Osteoblast (primary cell): ENCODE measurements around the gene DISC1. TPM values are rescaled to one million over a fixed set of nuclear protein-coding genes. Genes with fewer than 3 reads are reported as not detected.
"Not testable (repeated sequence)": the region's sequence is repeated elsewhere in the genome, so short reads cannot be mapped to it uniquely, and the experiment has no call there.

Source experiments
- DNase-seq: peaks from one replicate; pipeline ENCODE4 v3.0.0; 2011; ENCODE audit warnings: low spot score, mixed read lengths; ENCODE audit not compliant: insufficient read length; ENCODE audit errors: missing footprints
- H2AFZ ChIP-seq: 2 replicates; pipeline ENCODE4 v1.6.0; 2011; ENCODE audit warnings: mild to moderate bottlenecking, low read length
- H3K27ac ChIP-seq: 2 replicates; pipeline ENCODE4 v1.5.1; 2011; ENCODE audit warnings: mild to moderate bottlenecking, low read depth, low read length, moderate library complexity
- H3K27me3 ChIP-seq: 2 replicates; pipeline ENCODE4 v1.6.0; 2012; ENCODE audit warnings: mild to moderate bottlenecking, control low read depth, inconsistent platforms, low read length, moderate library complexity; ENCODE audit not compliant: insufficient read depth
- H3K36me3 ChIP-seq: 2 replicates; pipeline ENCODE4 v1.5.1; 2011; ENCODE audit warnings: mild to moderate bottlenecking, low read length, control low read depth, moderate library complexity; ENCODE audit not compliant: insufficient read depth
- H3K4me1 ChIP-seq: 2 replicates; pipeline ENCODE4 v1.5.1; 2011; ENCODE audit warnings: mild to moderate bottlenecking, low read length, control low read depth, moderate library complexity; ENCODE audit not compliant: insufficient read depth
- H3K4me2 ChIP-seq: 2 replicates; pipeline ENCODE4 v1.6.0; 2011; ENCODE audit warnings: mild to moderate bottlenecking, low read length; ENCODE audit not compliant: insufficient read depth
- H3K4me3 ChIP-seq: fragments of 200-600 bp; sonication (generic); 3 replicates; pipeline ENCODE4 v1.5.1; 2012; ENCODE audit warnings: mild to moderate bottlenecking, low read length, inconsistent platforms; ENCODE audit not compliant: insufficient read depth
- H3K79me2 ChIP-seq: 2 replicates; pipeline ENCODE4 v1.6.0; 2012; ENCODE audit warnings: mild to moderate bottlenecking, low read length, control low read depth, inconsistent platforms; ENCODE audit not compliant: insufficient read depth
- H3K9me3 ChIP-seq: 2 replicates; pipeline ENCODE4 v1.5.1; 2011; ENCODE audit warnings: low read depth, low read length, control low read depth
- H4K20me1 ChIP-seq: 2 replicates; pipeline ENCODE4 v1.6.0; 2012; ENCODE audit warnings: mild to moderate bottlenecking, low read length, control low read depth; ENCODE audit not compliant: insufficient read depth
- total RNA-seq: library from RNA; depleted of rRNA; stranded (reverse); fragments of >200 nt; gene quantifications from 2 replicates; pipeline ENCODE4 v1.2.3, GENCODE V29; 2012
- TF ChIP-seq, protein P1 (sequence below): IDR thresholded peaks from 2 replicates; pipeline ENCODE4 v1.5.1; 2011; ENCODE audit warnings: mild to moderate bottlenecking, low read depth, low read length, moderate library complexity; ENCODE audit errors: extremely low read depth

Gene DISC1
- total RNA-seq, 1 donor, result 11.9 TPM

- no peaks in the 10 kb centered on the region for H3K36me3 ChIP-seq
- H3K4me3 ChIP-seq, result no peak overlapping the region
- no peaks in the 10 kb centered on the region for H3K4me1 ChIP-seq
- no peak overlapping the region for H3K4me2 ChIP-seq
- H2AFZ ChIP-seq, result no peak overlapping the region
- no peak overlapping the region for H3K27ac ChIP-seq
- H3K9me3 ChIP-seq, result no peaks in the 10 kb centered on the region
- no peaks in the 10 kb centered on the region for H4K20me1 ChIP-seq
- TF ChIP-seq, protein P1, sequence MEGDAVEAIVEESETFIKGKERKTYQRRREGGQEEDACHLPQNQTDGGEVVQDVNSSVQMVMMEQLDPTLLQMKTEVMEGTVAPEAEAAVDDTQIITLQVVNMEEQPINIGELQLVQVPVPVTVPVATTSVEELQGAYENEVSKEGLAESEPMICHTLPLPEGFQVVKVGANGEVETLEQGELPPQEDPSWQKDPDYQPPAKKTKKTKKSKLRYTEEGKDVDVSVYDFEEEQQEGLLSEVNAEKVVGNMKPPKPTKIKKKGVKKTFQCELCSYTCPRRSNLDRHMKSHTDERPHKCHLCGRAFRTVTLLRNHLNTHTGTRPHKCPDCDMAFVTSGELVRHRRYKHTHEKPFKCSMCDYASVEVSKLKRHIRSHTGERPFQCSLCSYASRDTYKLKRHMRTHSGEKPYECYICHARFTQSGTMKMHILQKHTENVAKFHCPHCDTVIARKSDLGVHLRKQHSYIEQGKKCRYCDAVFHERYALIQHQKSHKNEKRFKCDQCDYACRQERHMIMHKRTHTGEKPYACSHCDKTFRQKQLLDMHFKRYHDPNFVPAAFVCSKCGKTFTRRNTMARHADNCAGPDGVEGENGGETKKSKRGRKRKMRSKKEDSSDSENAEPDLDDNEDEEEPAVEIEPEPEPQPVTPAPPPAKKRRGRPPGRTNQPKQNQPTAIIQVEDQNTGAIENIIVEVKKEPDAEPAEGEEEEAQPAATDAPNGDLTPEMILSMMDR, result no peak
- DNase-seq, result no peak
- H3K27me3 ChIP-seq, result no peaks in the 10 kb centered on the region
- no peaks in the 10 kb centered on the region for H3K79me2 ChIP-seq
Observed at GRCh38 chr1:231591466-231591865, 35.1 kb upstream of the DISC1 start.

DNA sequence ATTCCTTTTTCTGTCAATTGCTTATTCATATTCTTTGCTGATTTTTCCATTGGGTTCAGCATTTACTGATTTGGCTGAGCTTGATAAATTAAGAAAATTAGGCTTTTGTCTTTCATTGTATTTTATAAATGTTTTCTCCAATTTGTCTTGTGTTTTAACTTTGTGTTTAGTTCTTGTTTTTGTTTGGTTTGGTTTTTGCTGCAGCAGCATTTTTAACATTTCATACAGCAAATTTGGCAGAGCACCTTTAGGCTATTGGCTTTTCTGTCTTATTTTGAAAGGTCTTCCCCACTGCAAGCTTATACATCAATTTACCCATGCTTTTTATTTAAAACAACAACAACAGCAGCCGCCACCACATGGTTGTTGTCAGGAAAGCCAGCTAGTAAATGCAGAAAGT is 33.8 kb upstream of the DISC1 start:
- no peak overlapping the region for H2AFZ ChIP-seq
- H3K79me2 ChIP-seq, result no peaks in the 10 kb centered on the region
- H4K20me1 ChIP-seq, result no peaks in the 10 kb centered on the region
- H3K27ac ChIP-seq, result no peak overlapping the region
- no peak overlapping the region for H3K4me3 ChIP-seq
- no peak overlapping the region for H3K4me2 ChIP-seq
- DNase-seq, result no peak
- no peaks in the 10 kb centered on the region for H3K36me3 ChIP-seq
- no peaks in the 10 kb centered on the region for H3K27me3 ChIP-seq
- TF ChIP-seq, protein P1, result no peak
- H3K9me3 ChIP-seq, result no peaks in the 10 kb centered on the region
- no peaks in the 10 kb centered on the region for H3K4me1 ChIP-seq

DNA sequence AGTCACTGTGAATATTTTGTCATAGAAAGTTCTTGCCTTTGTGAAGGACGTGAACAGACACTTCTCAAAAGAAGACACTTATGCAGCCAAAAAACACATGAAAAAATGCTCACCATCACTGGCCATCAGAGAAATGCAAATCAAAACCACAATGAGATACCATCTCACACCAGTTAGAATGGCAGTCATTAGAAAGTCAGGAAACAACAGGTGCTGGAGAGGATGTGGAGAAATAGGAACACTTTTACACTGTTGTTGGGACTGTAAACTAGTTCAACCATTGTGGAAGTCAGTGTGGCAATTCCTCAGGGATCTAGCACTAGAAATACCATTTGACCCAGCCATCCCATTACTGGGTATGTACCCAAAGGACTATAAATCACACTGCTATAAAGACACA is 33.3 kb upstream of the DISC1 start:
- H3K4me3 ChIP-seq, H3K79me2 ChIP-seq, H2AFZ ChIP-seq, H4K20me1 ChIP-seq, H3K27me3 ChIP-seq, DNase-seq, H3K27ac ChIP-seq, H3K4me1 ChIP-seq, H3K9me3 ChIP-seq, H3K4me2 ChIP-seq, H3K36me3 ChIP-seq: not testable (repeated sequence)

DNA sequence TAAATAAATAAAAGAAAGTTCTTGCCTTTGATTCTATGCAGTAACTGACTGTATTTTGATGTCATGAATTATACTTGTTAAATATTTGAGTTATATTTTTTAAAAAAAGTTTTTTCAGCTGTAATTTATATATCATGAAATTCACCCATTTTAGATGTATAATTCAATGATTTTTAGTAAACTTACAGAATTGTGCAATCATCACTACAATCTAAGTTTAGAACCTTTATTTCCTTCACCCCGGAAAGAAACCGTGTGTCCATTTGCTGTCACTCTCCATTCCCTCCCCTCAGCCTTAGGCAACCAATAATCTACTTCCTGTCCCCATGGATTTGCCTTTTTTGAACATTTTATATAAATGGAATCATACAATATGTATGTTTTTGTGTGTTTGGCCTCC is 32.5 kb upstream of the DISC1 start:
- Histone ChIP-seq H3K9me3 (no peaks in the 10 kb centered on the region), H3K79me2 (no peaks in the 10 kb centered on the region), H2AFZ (no peak overlapping the region), H4K20me1 (no peaks in the 10 kb centered on the region), H3K4me3 (no peak overlapping the region), H3K4me2 (no peak overlapping the region), H3K27ac (no peak overlapping the region), H3K4me1 (no peaks in the 10 kb centered on the region), H3K27me3 (no peaks in the 10 kb centered on the region), H3K36me3 (no peaks in the 10 kb centered on the region)
- TF ChIP-seq, protein P1, result no peak
- no peak for DNase-seq
